H1 (cell line): ENCODE data around the gene PAX4. TPM values are rescaled to one million over a fixed set of nuclear protein-coding genes. Genes with fewer than 3 reads are reported as not detected.

Experiments
- CTCF ChIA-PET: fragments of 300-600 bp; sonication (Branson Sonifier 250); formaldehyde crosslinking; loops from one replicate; lab custom pipeline; 2021; ENCODE audit not compliant: partially characterized antibody; lab: Charles Lee
- POLR2A ChIA-PET: fragments of 300-600 bp; sonication (Branson Sonifier 250); formaldehyde crosslinking; loops from one replicate; lab custom pipeline; 2021; ENCODE audit warnings: inconsistent platforms; ENCODE audit not compliant: partially characterized antibody; lab: Charles Lee
- DNase-seq, 2 experiments: peaks; one replicate each; pipeline versions ENCODE4 v3.0.0 to v3.0.0-alpha.2; 2010 to 2022; ENCODE audit warnings: low spot score in 2 of 2, low read depth in 1 of 2, mixed read lengths in 1 of 2
- FAIRE-seq: peaks from 2 replicates; lab custom pipeline; 2011; peaks lifted over from hg19 to GRCh38; lab: Jason Lieb, UNC
- H2AFZ ChIP-seq: 2 replicates; pipeline ENCODE4 v1.8.1; 2012; ENCODE audit warnings: low read length, inconsistent platforms
- H2AK5ac ChIP-seq: 2 replicates; pipeline ENCODE4 v1.6.1; 2013; ENCODE audit warnings: low read depth, low read length
- H2BK120ac ChIP-seq: replicated peaks from 2 replicates; pipeline ENCODE3; 2013; ENCODE audit warnings: low read depth, low read length, inconsistent platforms
- H2BK12ac ChIP-seq: 2 replicates; pipeline ENCODE4 v1.6.1; 2013; ENCODE audit warnings: low read depth, low read length
- H2BK15ac ChIP-seq: 2 replicates; pipeline ENCODE4 v1.6.1; 2013; ENCODE audit warnings: low read length
- H2BK20ac ChIP-seq: 2 replicates; pipeline ENCODE4 v1.6.1; 2013; ENCODE audit warnings: low read length
- H2BK5ac ChIP-seq: 2 replicates; pipeline ENCODE4 v1.6.1; 2013; ENCODE audit warnings: low read depth, low read length
- H3K14ac ChIP-seq: 2 replicates; pipeline ENCODE4 v1.6.1; 2013; ENCODE audit warnings: inconsistent platforms; ENCODE audit not compliant: insufficient read length
- H3K18ac ChIP-seq: 2 replicates; pipeline ENCODE4 v1.6.1; 2013; ENCODE audit warnings: low read length; ENCODE audit errors: extremely low read depth
- H3K23ac ChIP-seq: 2 replicates; pipeline ENCODE4 v1.6.1; 2013; ENCODE audit warnings: inconsistent platforms; ENCODE audit not compliant: insufficient read length
- H3K23me2 ChIP-seq: 2 replicates; pipeline ENCODE4 v1.6.1; 2013; ENCODE audit warnings: low read depth, low read length
- H3K27ac ChIP-seq: 2 replicates; pipeline ENCODE4 v1.6.1; 2011; ENCODE audit warnings: low read depth, low read length, inconsistent platforms
- H3K27me3 ChIP-seq, 4 experiments: replicated peaks in 1 of 4; 1 replicate in 1 of 4; 2 replicates in 3 of 4; pipeline versions ENCODE4 v1.6.1 to v1.8.1; 2011 to 2013; ENCODE audit warnings: low read length in 3 of 4, mild to moderate bottlenecking in 3 of 4, inconsistent platforms in 2 of 4, mixed read lengths in 2 of 4, moderate library complexity in 1 of 4; ENCODE audit not compliant: control insufficient read depth in 3 of 4, insufficient read depth in 3 of 4; ENCODE audit errors: extremely low read depth in 1 of 4
- H3K36me3 ChIP-seq, 4 experiments: 2 replicates each; pipeline versions ENCODE4 v1.6.1 to v1.8.1; 2011 to 2013; ENCODE audit warnings: mild to moderate bottlenecking in 4 of 4, low read length in 3 of 4, moderate library complexity in 2 of 4, control low read depth in 1 of 4, inconsistent platforms in 1 of 4; ENCODE audit not compliant: insufficient read depth in 4 of 4, control insufficient read depth in 2 of 4
- H3K4ac ChIP-seq: replicated peaks from 2 replicates; pipeline ENCODE3; 2013; ENCODE audit warnings: low read length, low read depth, mixed read lengths, inconsistent platforms; ENCODE audit not compliant: insufficient read length
- H3K4me1 ChIP-seq, 4 experiments: replicated peaks in 1 of 4; 1 replicate in 1 of 4; 2 replicates in 3 of 4; pipeline versions ENCODE4 v1.6.1 to v1.8.1; 2011 to 2013; ENCODE audit warnings: low read length in 3 of 4, inconsistent platforms in 2 of 4, mixed read lengths in 1 of 4; ENCODE audit not compliant: insufficient read depth in 4 of 4, control insufficient read depth in 3 of 4
- H3K4me2 ChIP-seq, 2 experiments: 2 replicates each; pipeline versions ENCODE4 v1.6.1 to v1.8.1; 2011 to 2013; ENCODE audit warnings: low read depth in 2 of 2, low read length in 2 of 2, control low read depth in 1 of 2, inconsistent platforms in 1 of 2, mild to moderate bottlenecking in 1 of 2; ENCODE audit not compliant: insufficient read depth in 1 of 2
- H3K4me3 ChIP-seq, 4 experiments: fragments of 200-600, 300-600 bp in 1 of 4; sonication (generic), shearing (Covaris generic), sonication (Bioruptor Twin) in 1 of 4; 2 replicates each; pipeline versions ENCODE4 v1.5.1 to v1.8.1; 2011 to 2016; ENCODE audit warnings: low read length in 4 of 4, low read depth in 3 of 4, control low read depth in 2 of 4, inconsistent platforms in 2 of 4, mild to moderate bottlenecking in 2 of 4, mixed read lengths in 1 of 4, moderate library complexity in 1 of 4; ENCODE audit not compliant: insufficient read depth in 2 of 4; ENCODE audit errors: extremely low read depth in 1 of 4
- H3K56ac ChIP-seq: replicated peaks from 2 replicates; pipeline ENCODE3; 2013; ENCODE audit warnings: low read depth, mild to moderate bottlenecking, mixed read lengths, low read length, inconsistent platforms; ENCODE audit not compliant: insufficient read length
- H3K79me1 ChIP-seq: 2 replicates; pipeline ENCODE4 v1.6.1; 2013; ENCODE audit warnings: low read depth, low read length, control low read depth
- H3K79me2 ChIP-seq, 2 experiments: 2 replicates each; pipeline versions ENCODE4 v1.6.1 to v1.8.1; 2012 to 2013; ENCODE audit warnings: low read length in 2 of 2, mild to moderate bottlenecking in 2 of 2, inconsistent platforms in 1 of 2; ENCODE audit not compliant: insufficient read depth in 2 of 2, control insufficient read depth in 1 of 2
- H3K9ac ChIP-seq, 4 experiments: replicated peaks in 1 of 4; 1 replicate in 1 of 4; 2 replicates in 3 of 4; pipeline versions ENCODE4 v1.6.1 to v1.8.1; 2011 to 2013; ENCODE audit warnings: low read depth in 3 of 4, low read length in 3 of 4, control low read depth in 2 of 4, mild to moderate bottlenecking in 2 of 4, moderate library complexity in 2 of 4, inconsistent platforms in 1 of 4; ENCODE audit errors: extremely low read depth in 1 of 4
- H3K9me3 ChIP-seq, 2 experiments: 2 replicates each; pipeline versions ENCODE4 v1.6.1 to v1.8.1; 2012 to 2013; ENCODE audit warnings: mild to moderate bottlenecking in 2 of 2, moderate library complexity in 2 of 2, control low read depth in 1 of 2, inconsistent platforms in 1 of 2, low read depth in 1 of 2, low read length in 1 of 2, mixed read lengths in 1 of 2; ENCODE audit not compliant: insufficient read depth in 2 of 2
- H4K20me1 ChIP-seq, 2 experiments: replicated peaks in 1 of 2; 2 replicates each; pipeline versions ENCODE3 to v1.8.1; 2011 to 2013; ENCODE audit warnings: inconsistent platforms in 2 of 2, low read length in 2 of 2, mild to moderate bottlenecking in 1 of 2; ENCODE audit not compliant: insufficient read depth in 2 of 2, control insufficient read depth in 1 of 2
- H4K5ac ChIP-seq: 2 replicates; pipeline ENCODE4 v1.6.1; 2013; ENCODE audit warnings: low read length, low read depth, mixed read lengths, inconsistent platforms; ENCODE audit not compliant: insufficient read length
- H4K8ac ChIP-seq: 2 replicates; pipeline ENCODE4 v1.8.0; 2013; ENCODE audit warnings: mild to moderate bottlenecking, moderate library complexity, low read length, inconsistent platforms; ENCODE audit not compliant: insufficient read depth; ENCODE audit errors: extremely low read depth
- H4K91ac ChIP-seq: replicated peaks from 2 replicates; pipeline ENCODE3; 2013; ENCODE audit warnings: low read length, mixed read lengths, inconsistent platforms; ENCODE audit not compliant: insufficient read length
- WGBS, 2 experiments: shearing (Covaris generic) in 1 of 2; methylation state at CpG; one replicate each; pipeline versions ENCODE4 v1.1.6 to v1.1.7; 2013 to 2015; ENCODE audit warnings: low lambda C conversion rate in 2 of 2, mixed read lengths in 2 of 2, inconsistent platforms in 1 of 2, low coverage in 1 of 2, missing lambda C conversion rate in 1 of 2; ENCODE audit not compliant: insufficient replicate concordance in 2 of 2, insufficient coverage in 1 of 2, insufficient read length in 1 of 2; ENCODE audit errors: extremely low coverage in 1 of 2, missing lambda C conversion rate in 1 of 2; 5-methylcytosine and 5-hydroxymethylcytosine counted together
- polyA plus RNA-seq, 7 experiments: library from polyadenylated mRNA; depleted of rRNA in 3 of 7; stranded (reverse) in 5 of 7; unstranded in 2 of 7; fragments of >200 nt in 5 of 7; fragments of 200-250 nt in 2 of 7; gene quantifications; 1 replicate in 5 of 7; 2 replicates in 1 of 7; 4 replicates in 1 of 7; pipeline versions ENCODE4 v1.2.1 to v1.2.3, GENCODE V29; 2011 to 2013; ENCODE audit warnings: missing spikeins in 2 of 7, mixed read lengths in 2 of 7
- total RNA-seq: library from RNA; stranded (reverse); fragmentation: NEBNext Ultra II Directional; extraction: Animal tissue kit (Norgen Biotek cat#: 25700); gene quantifications from 2 replicates; pipeline ENCODE4 v1.2.1, GENCODE V29; 2021

PAX4 gene
- total and polyA plus RNA-seq, 2 of the 8 experiments (the other 6 are each of a cell fraction or from before 2014, with no cell fraction given) = 0.20 TPM; not detected in 1

DNA sequence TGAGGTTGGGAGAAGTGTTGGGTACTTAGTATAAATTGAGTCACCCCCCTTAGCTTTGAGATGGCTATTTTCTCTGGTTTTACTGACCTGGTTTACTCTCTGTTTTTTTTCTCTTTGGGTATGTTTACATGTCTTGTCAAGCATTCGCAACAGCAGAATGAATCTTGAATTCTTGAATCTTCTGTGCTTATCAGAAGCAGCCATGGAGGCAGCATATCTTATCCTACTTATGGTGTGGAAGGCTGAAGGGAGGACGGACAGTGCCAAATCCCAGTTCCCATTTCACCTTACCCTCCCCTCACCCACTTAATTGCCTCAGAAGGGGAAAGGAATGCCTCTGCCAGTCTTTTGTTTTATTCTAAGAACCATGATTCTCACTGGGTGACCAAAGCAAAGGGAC is 37.8 kb upstream of the PAX4 start:
- peaks cover 33 to 87% of the 10 kb centered on the region in 2 experiments for H3K79me2 ChIP-seq
- H3K4me3 ChIP-seq = no peak overlapping the region
- H3K23ac ChIP-seq = no peak overlapping the region
- DNase-seq (no peak), FAIRE-seq (no peak)
- H2BK5ac ChIP-seq = peak overlapping the region; percentile 28; the same call in 1 of the 2 replicates
- no peak overlapping the region for H3K9ac ChIP-seq
- H3K36me3 ChIP-seq = peaks cover 0 to 14% (median under 1%) of the 10 kb centered on the region in 4 experiments; a peak in 2 of 8 replicates
- no peak overlapping the region for H4K91ac ChIP-seq
- H4K20me1 ChIP-seq = peaks cover 19 to 24% of the 10 kb centered on the region in 2 experiments
- H3K4me2 ChIP-seq = peak overlapping the region; percentile 36 to 83
- no peak overlapping the region for H4K8ac ChIP-seq
- H3K56ac ChIP-seq = no peak overlapping the region
- peaks cover 3% of the 10 kb centered on the region; the same call in 1 of the 2 replicates for H3K79me1 ChIP-seq
- no peak overlapping the region for H3K14ac ChIP-seq
- no peak overlapping the region for H3K27ac ChIP-seq
- ChIA-PET CTCF (interaction anchor here (0.8 to 1.2 kb wide), 4 partner anchors 9 to 58 kb away, joined by 3 to 4 read pairs (median 3); no protein-coding TSS in a partner anchor), POLR2A (no interaction called here)
- peaks cover 5 to 13% (median 9%) of the 10 kb centered on the region in 4 experiments; a peak in 6 of 7 replicates for H3K4me1 ChIP-seq
- H3K4ac ChIP-seq = no peak overlapping the region
- H2BK12ac ChIP-seq = no peak overlapping the region
- H3K23me2 ChIP-seq = peaks cover 11% of the 10 kb centered on the region; the same call in 1 of the 2 replicates
- H2BK15ac ChIP-seq = no peak overlapping the region
- no peaks in the 10 kb centered on the region for H3K9me3 ChIP-seq
- H2AFZ ChIP-seq = no peak overlapping the region
- H3K18ac ChIP-seq = peak overlapping the region; percentile 52; the same call in 1 of the 2 replicates
- H2BK20ac ChIP-seq = no peak overlapping the region
- H3K27me3 ChIP-seq = no peaks in the 10 kb centered on the region
- no peak overlapping the region for H2AK5ac ChIP-seq
- H2BK120ac ChIP-seq = no peak overlapping the region
- H4K5ac ChIP-seq = no peak overlapping the region
- 82% methylated on average over 2 of the region's 2 CpGs; no CpG with 5 or more reads in 1 of the 2 experiments for WGBS, 2 experiments
